Liver (tissue), 9 donors: ENCODE data around the gene GSTM3. TPM values are rescaled to one million over a fixed set of nuclear protein-coding genes. Genes with fewer than 3 reads are reported as not detected.
"Not testable (repeated sequence)": the region's sequence is repeated elsewhere in the genome, so short reads cannot be mapped to it uniquely, and the experiment has no call there.

Source experiments
- DNase-seq: peaks from one replicate; pipeline ENCODE4 v3.0.0-alpha.2; 2017; ENCODE audit warnings: low spot score
- H3K27ac ChIP-seq, 2 donors: one replicate each; pipeline ENCODE4 v1.7.0; 2013; ENCODE audit warnings: inconsistent platforms in 2 of 2, low read length in 2 of 2, control low read depth in 1 of 2, low read depth in 1 of 2, mild to moderate bottlenecking in 1 of 2
- H3K27me3 ChIP-seq, 4 donors: one replicate each; pipeline versions ENCODE4 v1.6.1 to v1.7.0; 2013; ENCODE audit warnings: low read length in 3 of 4, inconsistent platforms in 1 of 4, mild to moderate bottlenecking in 1 of 4, moderate library complexity in 1 of 4; ENCODE audit not compliant: control insufficient read depth in 4 of 4, insufficient read depth in 4 of 4
- H3K36me3 ChIP-seq, 4 donors: one replicate each; pipeline versions ENCODE4 v1.6.1 to v1.7.0; 2013; ENCODE audit warnings: low read length in 3 of 4, mild to moderate bottlenecking in 3 of 4, low read depth in 1 of 4, moderate library complexity in 1 of 4; ENCODE audit not compliant: control insufficient read depth in 4 of 4, insufficient read depth in 3 of 4
- H3K4me1 ChIP-seq, 4 donors: one replicate each; pipeline versions ENCODE4 v1.6.1 to v1.7.0; 2013; ENCODE audit warnings: low read length in 3 of 4, mild to moderate bottlenecking in 3 of 4, moderate library complexity in 1 of 4; ENCODE audit not compliant: control insufficient read depth in 4 of 4, insufficient read depth in 4 of 4
- H3K4me3 ChIP-seq, 3 donors: one replicate each; pipeline versions ENCODE4 v1.6.1 to v1.7.0; 2013; ENCODE audit warnings: low read length in 3 of 3, control low read depth in 1 of 3, low read depth in 1 of 3, mild to moderate bottlenecking in 1 of 3
- H3K9ac ChIP-seq, 2 donors: one replicate each; pipeline ENCODE4 v1.7.0; 2013; ENCODE audit warnings: low read length in 2 of 2, mild to moderate bottlenecking in 2 of 2, moderate library complexity in 2 of 2, control low read depth in 1 of 2, low read depth in 1 of 2
- H3K9me3 ChIP-seq, 4 donors: one replicate each; pipeline versions ENCODE4 v1.6.1 to v1.7.0; 2013; ENCODE audit warnings: low read length in 3 of 4; ENCODE audit not compliant: control insufficient read depth in 4 of 4
- CTCF ChIP-seq: fragments of 150-350 bp; IDR thresholded peaks from 2 replicates; pipeline ENCODE4 v1.5.1; 2017; ENCODE audit warnings: improper control_type of control experiment, low read depth, low read length; ENCODE audit not compliant: missing input control
- EGR1 ChIP-seq, 2 donors: IDR thresholded peaks; 2 replicates each; pipeline ENCODE4 v1.6.1; 2016 to 2018; ENCODE audit warnings: antibody characterized with exemption in 2 of 2, low read depth in 2 of 2
- FOXA1 ChIP-seq: IDR thresholded peaks from 2 replicates; pipeline ENCODE4 v1.6.1; 2016; ENCODE audit warnings: antibody characterized with exemption
- FOXA2 ChIP-seq: IDR thresholded peaks from 2 replicates; pipeline ENCODE4 v1.6.1; 2016; ENCODE audit warnings: antibody characterized with exemption
- GABPA ChIP-seq, 2 donors: IDR thresholded peaks in 1 of 2; conservative IDR thresholded peaks in 1 of 2; 2 replicates each; pipeline ENCODE4 v1.6.1; 2016; ENCODE audit warnings: antibody characterized with exemption in 2 of 2, mild to moderate bottlenecking in 1 of 2, moderate library complexity in 1 of 2
- HNF4A ChIP-seq, 2 donors: conservative IDR thresholded peaks; 2 replicates each; pipeline ENCODE4 v1.6.1; 2016; ENCODE audit warnings: antibody characterized with exemption in 2 of 2, mild to moderate bottlenecking in 2 of 2
- HNF4G ChIP-seq: IDR thresholded peaks from 2 replicates; pipeline ENCODE4 v1.6.1; 2016; ENCODE audit warnings: antibody characterized with exemption
- JUND ChIP-seq, 2 donors: IDR thresholded peaks; 2 replicates each; pipeline ENCODE4 v1.6.1; 2016; ENCODE audit warnings: antibody characterized with exemption in 2 of 2
- MAX ChIP-seq: IDR thresholded peaks from 2 replicates; pipeline ENCODE4 v1.6.1; 2016; ENCODE audit warnings: antibody characterized with exemption
- RAD21 ChIP-seq, 2 donors: IDR thresholded peaks; 2 replicates each; pipeline ENCODE4 v1.6.1; 2016; ENCODE audit warnings: antibody characterized with exemption in 2 of 2, mild to moderate bottlenecking in 2 of 2
- REST ChIP-seq: IDR thresholded peaks from 2 replicates; pipeline ENCODE4 v1.6.1; 2016; ENCODE audit warnings: antibody characterized with exemption, mild to moderate bottlenecking
- RXRA ChIP-seq, 2 donors: IDR thresholded peaks; 2 replicates each; pipeline ENCODE4 v1.6.1; 2017 to 2018; ENCODE audit warnings: antibody characterized with exemption in 2 of 2, mild to moderate bottlenecking in 1 of 2
- SP1 ChIP-seq: IDR thresholded peaks from 2 replicates; pipeline ENCODE4 v1.6.1; 2018; ENCODE audit warnings: antibody characterized with exemption, mild to moderate bottlenecking
- TAF1 ChIP-seq: conservative IDR thresholded peaks from 2 replicates; pipeline ENCODE4 v1.6.1; 2016; ENCODE audit warnings: antibody characterized with exemption, mild to moderate bottlenecking
- YY1 ChIP-seq: IDR thresholded peaks from 2 replicates; pipeline ENCODE4 v1.6.1; 2016; ENCODE audit warnings: antibody characterized with exemption, mild to moderate bottlenecking
- ZBTB33 ChIP-seq: IDR thresholded peaks from 2 replicates; pipeline ENCODE4 v1.6.1; 2016; ENCODE audit warnings: antibody characterized with exemption
- WGBS: extraction: QIAGEN DNeasy Blood & Tissue Kit; methylation state at CpG from one replicate; pipeline ENCODE4 v1.1.7; 2013; 5-methylcytosine and 5-hydroxymethylcytosine counted together
- polyA plus RNA-seq, 2 donors: library from polyadenylated mRNA; stranded (reverse) in 1 of 2; unstranded in 1 of 2; fragments of 200-250 nt in 1 of 2; fragments of >200 nt in 1 of 2; fragmentation: Nextera tagmentation in 1 of 2; extraction: Ambion mirVana in 1 of 2; gene quantifications; one replicate each; pipeline versions ENCODE4 v1.2.1 to v1.2.3, GENCODE V29; 2013 to 2015
- total RNA-seq, 2 donors: library from RNA; depleted of rRNA; stranded (reverse); fragments of >200 nt; gene quantifications; one replicate each; pipeline ENCODE4 v1.2.3, GENCODE V29; 2014
- TF ChIP-seq, protein P1 (sequence below): IDR thresholded peaks from 2 replicates; pipeline ENCODE4 v1.6.1; 2016; ENCODE audit warnings: antibody characterized with exemption
- donor health status: healthy.
- donor health status: healthy.
- donor health status: healthy.
- donor health status: healthy.
- donor health status: healthy.

Gene GSTM3
- total and polyA plus RNA-seq, 4 donors: 6.9 to 51.5 (median 34.9) TPM

DNA sequence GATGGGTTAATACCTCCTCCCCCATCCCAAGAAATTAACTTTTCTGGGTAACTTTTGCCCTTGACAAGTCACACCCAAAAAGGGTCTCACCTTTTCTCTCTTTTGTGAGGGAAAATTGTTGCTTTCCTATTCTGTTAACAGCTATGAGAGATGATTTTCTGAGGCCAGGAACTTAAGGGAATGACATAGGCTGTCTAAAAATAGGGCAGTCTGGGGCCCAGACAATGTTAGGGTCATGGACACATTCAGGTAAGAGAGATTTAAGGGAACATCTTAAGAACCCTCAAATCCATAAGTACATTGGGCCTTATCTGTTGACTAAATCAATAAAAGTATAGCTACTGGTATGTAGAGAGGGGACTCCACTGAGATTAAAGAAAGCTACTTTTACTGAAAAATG is 8.4 kb upstream of the GSTM3 start (continued):
- no peak for TF ChIP-seq REST
- no peak for TF ChIP-seq EGR1 (IDR thresholded peaks at IDR 0.05; ENCODE audit: low read depth in 2 of 2)
- TF ChIP-seq JUND (IDR thresholded peaks at IDR 0.05): no peak
- no peak for TF ChIP-seq HNF4G
- no peak for TF ChIP-seq FOXA1
- TF ChIP-seq RAD21 (IDR thresholded peaks at IDR 0.05): no peak
- no peak for TF ChIP-seq HNF4A (conservative IDR thresholded peaks at IDR 0.05)
- TF ChIP-seq, protein P1, sequence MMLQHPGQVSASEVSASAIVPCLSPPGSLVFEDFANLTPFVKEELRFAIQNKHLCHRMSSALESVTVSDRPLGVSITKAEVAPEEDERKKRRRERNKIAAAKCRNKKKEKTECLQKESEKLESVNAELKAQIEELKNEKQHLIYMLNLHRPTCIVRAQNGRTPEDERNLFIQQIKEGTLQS: no peak

- H3K27ac ChIP-seq, H3K9me3 ChIP-seq, H3K4me3 ChIP-seq, H3K27me3 ChIP-seq, H3K4me1 ChIP-seq, DNase-seq, H3K9ac ChIP-seq, H3K36me3 ChIP-seq: not testable (repeated sequence)
- WGBS: 92% methylated on average over 10 of the region's 10 CpGs
Measured at GRCh38 chr1:109748311-109748710, 7.5 kb upstream of the GSTM3 start.

DNA sequence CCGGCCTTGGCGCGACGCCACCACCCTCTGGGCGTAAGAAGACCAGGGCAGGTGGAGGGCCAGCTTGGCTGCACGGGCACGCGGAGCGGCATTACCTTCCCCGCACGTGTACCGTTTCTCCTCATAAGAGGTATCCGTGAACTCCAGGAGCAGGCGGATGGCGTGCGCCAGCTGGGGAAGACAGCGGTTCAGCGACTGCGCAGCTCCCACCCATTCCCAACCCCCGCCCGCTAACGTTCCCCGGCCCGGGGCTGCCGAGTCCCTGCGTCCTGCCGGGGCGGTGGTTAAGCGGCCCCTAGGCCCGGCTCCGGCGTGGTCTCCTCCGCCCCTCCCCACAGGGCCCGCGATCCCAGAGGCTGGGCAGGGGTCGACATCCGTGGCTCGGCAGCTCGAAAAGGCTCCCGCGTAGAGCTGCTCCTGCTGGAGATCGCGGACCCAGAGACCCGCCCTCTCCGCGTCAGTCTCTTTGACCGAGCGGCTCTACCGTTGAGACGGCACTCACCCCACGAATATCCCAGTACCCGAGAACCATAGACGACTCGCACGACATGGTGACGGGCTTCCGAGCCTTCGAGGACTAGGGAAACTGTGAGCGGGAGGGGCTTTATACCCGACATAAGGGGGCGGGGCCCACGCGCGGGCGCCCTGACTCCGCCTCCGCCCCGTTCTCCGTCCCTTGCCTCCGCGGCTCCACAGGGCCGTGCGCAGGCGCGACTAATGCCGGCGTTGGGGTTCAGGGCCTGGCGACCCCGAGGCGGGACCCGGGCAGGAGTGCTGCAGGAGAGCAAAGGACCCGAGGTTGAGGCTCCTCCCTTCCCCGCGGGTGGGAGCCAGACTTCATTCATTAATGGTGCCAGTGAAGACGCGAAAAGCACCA is 862 bp downstream of the GSTM3 start:
- Histone ChIP-seq H3K9me3 (no peaks in the 10 kb centered on the region), H3K27me3 (no peaks in the 10 kb centered on the region), H3K27ac (peak overlapping the region; percentile 21 to 46), H3K4me3 (peak overlapping the region; percentile 66 to 73 (median 71)), H3K36me3 (peaks cover 0 to 10% (median 2%) of the 10 kb centered on the region in 4 donors), H3K4me1 (peaks cover 4 to 14% (median 7%) of the 10 kb centered on the region in 4 donors), H3K9ac (no peak overlapping the region)
- peak; percentile 82 for DNase-seq
- TF ChIP-seq RAD21 (IDR thresholded peaks at IDR 0.05) (no peak), GABPA (IDR thresholded peaks at IDR 0.05 in 1 of 2, conservative IDR thresholded peaks at IDR 0.05 in 1 of 2) (no peak), FOXA2 (no peak), MAX (no peak), REST (no peak), HNF4A (conservative IDR thresholded peaks at IDR 0.05) (no peak), TAF1 (peak; percentile 77), FOXA1 (no peak), SP1 (peak; percentile 33), YY1 (no peak), RXRA (IDR thresholded peaks at IDR 0.05) (no peak), ZBTB33 (no peak), CTCF (no peak)
- TF ChIP-seq, protein P1: no peak
- 2% methylated on average over 86 of the region's 86 CpGs for WGBS
